ENCODE results near the gene C9.
"Not testable (repeated sequence)": the region's sequence is repeated elsewhere in the genome, so short reads cannot be mapped to it uniquely, and the experiment has no call there.

The C9 gene

GRCh38 chr5:39282561-39282960 is 81.7 kb downstream of the C9 start:
- Histone ChIP-seq H3K9me3 (replicated peaks; ENCODE audit: low read length) (no peaks in the 10 kb centered on the region), H3K4me3 (ENCODE audit: low read length) (no peak overlapping the region), H3K4me2 (ENCODE audit: low read length) (no peak overlapping the region), H3K27me3 (ENCODE audit: control insufficient read depth, insufficient read depth, low read length) (peaks cover 3% of the 10 kb centered on the region), H3K9ac (ENCODE audit: low read depth, low read length) (no peak overlapping the region), H3K4me1 (ENCODE audit: control insufficient read depth, insufficient read depth, low read length) (no peaks in the 10 kb centered on the region), H3K36me3 (ENCODE audit: insufficient read depth, low read length) (no peaks in the 10 kb centered on the region)

- H3K4me1 ChIP-seq (ENCODE audit: control insufficient read depth, insufficient read depth, low read length); H3K9ac ChIP-seq (ENCODE audit: low read depth, low read length); H3K9me3 ChIP-seq (replicated peaks; ENCODE audit: low read length); H3K36me3 ChIP-seq (ENCODE audit: insufficient read depth, low read length); H3K4me3 ChIP-seq (ENCODE audit: low read length); H3K27me3 ChIP-seq (ENCODE audit: control insufficient read depth, insufficient read depth, low read length); H3K4me2 ChIP-seq (ENCODE audit: low read length): not testable (repeated sequence)
Observed at GRCh38 chr5:39275865-39276264, 88.4 kb downstream of the C9 start.

- H3K36me3 ChIP-seq (ENCODE audit: insufficient read depth, low read length), result no peaks in the 10 kb centered on the region
- H3K9ac ChIP-seq (ENCODE audit: low read depth, low read length), result no peak overlapping the region
- H3K4me2 ChIP-seq (ENCODE audit: low read length), result no peak overlapping the region
- H3K9me3 ChIP-seq (replicated peaks; ENCODE audit: low read length), result no peaks in the 10 kb centered on the region
- H3K4me1 ChIP-seq (ENCODE audit: control insufficient read depth, insufficient read depth, low read length), result no peaks in the 10 kb centered on the region
- H3K27me3 ChIP-seq (ENCODE audit: control insufficient read depth, insufficient read depth, low read length), result no peaks in the 10 kb centered on the region
- no peak overlapping the region for H3K4me3 ChIP-seq (ENCODE audit: low read length)
Observed at GRCh38 chr5:39274398-39275085, 89.8 kb downstream of the C9 start.

- Histone ChIP-seq H3K9ac (ENCODE audit: low read depth, low read length) (no peak overlapping the region), H3K4me3 (ENCODE audit: low read length) (no peak overlapping the region), H3K9me3 (replicated peaks; ENCODE audit: low read length) (no peaks in the 10 kb centered on the region), H3K27me3 (ENCODE audit: control insufficient read depth, insufficient read depth, low read length) (no peaks in the 10 kb centered on the region), H3K36me3 (ENCODE audit: insufficient read depth, low read length) (no peaks in the 10 kb centered on the region), H3K4me2 (ENCODE audit: low read length) (no peak overlapping the region), H3K4me1 (ENCODE audit: control insufficient read depth, insufficient read depth, low read length) (no peaks in the 10 kb centered on the region)
Observed at GRCh38 chr5:39273314-39273954, 90.9 kb downstream of the C9 start.

- H3K9me3 ChIP-seq (replicated peaks; ENCODE audit: low read length); H3K36me3 ChIP-seq (ENCODE audit: insufficient read depth, low read length); H3K27me3 ChIP-seq (ENCODE audit: control insufficient read depth, insufficient read depth, low read length); H3K4me2 ChIP-seq (ENCODE audit: low read length); H3K4me3 ChIP-seq (ENCODE audit: low read length); H3K9ac ChIP-seq (ENCODE audit: low read depth, low read length); H3K4me1 ChIP-seq (ENCODE audit: control insufficient read depth, insufficient read depth, low read length): not testable (repeated sequence)
Observed at GRCh38 chr5:39272869-39273231, 91.4 kb downstream of the C9 start.

- peaks cover 4% of the 10 kb centered on the region for H3K4me1 ChIP-seq (ENCODE audit: control insufficient read depth, insufficient read depth, low read length)
- no peaks in the 10 kb centered on the region for H3K27me3 ChIP-seq (ENCODE audit: control insufficient read depth, insufficient read depth, low read length)
- no peak overlapping the region for H3K9ac ChIP-seq (ENCODE audit: low read depth, low read length)
- no peak overlapping the region for H3K4me2 ChIP-seq (ENCODE audit: low read length)
- no peaks in the 10 kb centered on the region for H3K9me3 ChIP-seq (replicated peaks; ENCODE audit: low read length)
- H3K4me3 ChIP-seq (ENCODE audit: low read length), result no peak overlapping the region
- no peaks in the 10 kb centered on the region for H3K36me3 ChIP-seq (ENCODE audit: insufficient read depth, low read length)
Observed at GRCh38 chr5:39270225-39270848, 94.0 kb downstream of the C9 start.

- Histone ChIP-seq H3K36me3 (ENCODE audit: insufficient read depth, low read length) (no peaks in the 10 kb centered on the region), H3K4me1 (ENCODE audit: control insufficient read depth, insufficient read depth, low read length) (peaks cover 4% of the 10 kb centered on the region), H3K9ac (ENCODE audit: low read depth, low read length) (no peak overlapping the region), H3K4me3 (ENCODE audit: low read length) (no peak overlapping the region), H3K27me3 (ENCODE audit: control insufficient read depth, insufficient read depth, low read length) (no peaks in the 10 kb centered on the region), H3K4me2 (ENCODE audit: low read length) (no peak overlapping the region), H3K9me3 (replicated peaks; ENCODE audit: low read length) (no peaks in the 10 kb centered on the region)
Observed at GRCh38 chr5:39267186-39267585, 97.1 kb downstream of the C9 start.

- H3K27me3 ChIP-seq (ENCODE audit: control insufficient read depth, insufficient read depth, low read length), result no peaks in the 10 kb centered on the region
- peaks cover 4% of the 10 kb centered on the region for H3K4me1 ChIP-seq (ENCODE audit: control insufficient read depth, insufficient read depth, low read length)
- H3K9me3 ChIP-seq (replicated peaks; ENCODE audit: low read length), result no peaks in the 10 kb centered on the region
- H3K4me2 ChIP-seq (ENCODE audit: low read length), result no peak overlapping the region
- H3K36me3 ChIP-seq (ENCODE audit: insufficient read depth, low read length), result no peaks in the 10 kb centered on the region
- H3K4me3 ChIP-seq (ENCODE audit: low read length), result no peak overlapping the region
- H3K9ac ChIP-seq (ENCODE audit: low read depth, low read length), result no peak overlapping the region
Observed at GRCh38 chr5:39266442-39266841, 97.9 kb downstream of the C9 start.

GRCh38 chr5:39264528-39264927 is 99.8 kb downstream of the C9 start:
- Histone ChIP-seq H3K4me1 (ENCODE audit: control insufficient read depth, insufficient read depth, low read length) (peaks cover 4% of the 10 kb centered on the region), H3K9ac (ENCODE audit: low read depth, low read length) (no peak overlapping the region), H3K36me3 (ENCODE audit: insufficient read depth, low read length) (no peaks in the 10 kb centered on the region), H3K4me3 (ENCODE audit: low read length) (no peak overlapping the region), H3K9me3 (replicated peaks; ENCODE audit: low read length) (no peaks in the 10 kb centered on the region), H3K4me2 (ENCODE audit: low read length) (no peak overlapping the region), H3K27me3 (ENCODE audit: control insufficient read depth, insufficient read depth, low read length) (no peaks in the 10 kb centered on the region)

GRCh38 chr5:39262981-39263380 is 101.3 kb downstream of the C9 start:
- Histone ChIP-seq H3K4me1 (ENCODE audit: control insufficient read depth, insufficient read depth, low read length) (peaks cover 4% of the 10 kb centered on the region), H3K36me3 (ENCODE audit: insufficient read depth, low read length) (no peaks in the 10 kb centered on the region), H3K4me3 (ENCODE audit: low read length) (no peak overlapping the region), H3K9ac (ENCODE audit: low read depth, low read length) (no peak overlapping the region), H3K4me2 (ENCODE audit: low read length) (no peak overlapping the region), H3K27me3 (ENCODE audit: control insufficient read depth, insufficient read depth, low read length) (no peaks in the 10 kb centered on the region), H3K9me3 (replicated peaks; ENCODE audit: low read length) (no peaks in the 10 kb centered on the region)

- Histone ChIP-seq H3K27me3 (ENCODE audit: control insufficient read depth, insufficient read depth, low read length) (no peaks in the 10 kb centered on the region), H3K4me3 (ENCODE audit: low read length) (no peak overlapping the region), H3K4me2 (ENCODE audit: low read length) (no peak overlapping the region), H3K9ac (ENCODE audit: low read depth, low read length) (no peak overlapping the region), H3K4me1 (ENCODE audit: control insufficient read depth, insufficient read depth, low read length) (peaks cover 7% of the 10 kb centered on the region), H3K36me3 (ENCODE audit: insufficient read depth, low read length) (no peaks in the 10 kb centered on the region), H3K9me3 (replicated peaks; ENCODE audit: low read length) (no peaks in the 10 kb centered on the region)
Observed at GRCh38 chr5:39260095-39260494, 104.2 kb downstream of the C9 start.

GRCh38 chr5:39257554-39257953 is 106.7 kb downstream of the C9 start:
- peaks cover 7% of the 10 kb centered on the region for H3K4me1 ChIP-seq (ENCODE audit: control insufficient read depth, insufficient read depth, low read length)
- H3K36me3 ChIP-seq (ENCODE audit: insufficient read depth, low read length), result no peaks in the 10 kb centered on the region

More at GRCh38 chr5:39257554-39257953, 106.7 kb downstream of the C9 start:
- no peaks in the 10 kb centered on the region for H3K9me3 ChIP-seq (replicated peaks; ENCODE audit: low read length)
- no peak overlapping the region for H3K4me2 ChIP-seq (ENCODE audit: low read length)
- H3K4me3 ChIP-seq (ENCODE audit: low read length), result no peak overlapping the region
- H3K9ac ChIP-seq (ENCODE audit: low read depth, low read length), result no peak overlapping the region
- H3K27me3 ChIP-seq (ENCODE audit: control insufficient read depth, insufficient read depth, low read length), result peaks cover 5% of the 10 kb centered on the region

Measured in skeletal muscle satellite cell (primary cell).